Transverse colon (tissue), 4 donors: ENCODE measurements around the gene ZNF346. TPM values are rescaled to one million over a fixed set of nuclear protein-coding genes. Genes with fewer than 3 reads are reported as not detected.

ENCODE experiments used
- DNase-seq: peaks from one replicate; pipeline ENCODE4 v3.0.0-alpha.2; 2019
- H3K27ac ChIP-seq, 4 donors: fragments of 200-600 bp; sonication (generic); 2 replicates each; pipeline ENCODE4 v1.5.1; 2016 to 2018; ENCODE audit warnings: inconsistent platforms in 4 of 4
- H3K27me3 ChIP-seq: fragments of 200-600 bp; sonication (generic); 2 replicates; pipeline ENCODE4 v1.5.1; 2017; ENCODE audit warnings: inconsistent platforms
- H3K36me3 ChIP-seq, 4 donors: fragments of 200-600 bp; sonication (generic); 2 replicates each; pipeline ENCODE4 v1.5.1; 2017 to 2019; ENCODE audit warnings: inconsistent platforms in 4 of 4
- H3K4me1 ChIP-seq, 4 donors: fragments of 200-600 bp; sonication (generic); 2 replicates each; pipeline ENCODE4 v1.5.1; 2017 to 2020; ENCODE audit warnings: inconsistent platforms in 4 of 4
- H3K4me3 ChIP-seq, 4 donors: fragments of 200-600 bp; sonication (generic); 1 replicate in 1 of 4; 2 replicates in 3 of 4; pipeline versions ENCODE4 v1.5.1 to v1.6.1; 2017 to 2019; ENCODE audit warnings: inconsistent platforms in 4 of 4
- H3K9me3 ChIP-seq, 2 donors: fragments of 200-600 bp; sonication (generic); 2 replicates each; pipeline ENCODE4 v1.5.1; 2017 to 2019; ENCODE audit warnings: inconsistent platforms in 2 of 2
- EP300 ChIP-seq: sonication (generic); formaldehyde crosslinking; IDR thresholded peaks from one replicate; pipeline ENCODE4 v1.6.1; 2017; ENCODE audit warnings: antibody characterized with exemption, low read depth
- POLR2A ChIP-seq: fragments of 450-650 bp; IDR thresholded peaks from one replicate; pipeline ENCODE4 v1.6.1; 2016; ENCODE audit warnings: antibody characterized with exemption, mild to moderate bottlenecking, moderate library complexity
- POLR2AphosphoS5 ChIP-seq, 3 donors: sonication (generic); formaldehyde crosslinking; IDR thresholded peaks; one replicate each; pipeline ENCODE4 v1.6.1; 2016; ENCODE audit warnings: antibody characterized with exemption in 3 of 3
- WGBS, 2 donors: methylation state at CpG; one replicate each; pipeline ENCODE4 v1.1.5; 2018; ENCODE audit warnings: low coverage in 1 of 2; 5-methylcytosine and 5-hydroxymethylcytosine counted together
- in situ Hi-C, 4 donors: fragments of 200-750 bp; cut with MboI; loops; one replicate each; pipeline versions ENCODE4 v1.15.0 to v1.15.1; 2017; ENCODE audit warnings: low sequenced_read_pairs in 3 of 4, low pct_ligation_motif_present in 1 of 4, low pct_unique_long_range_greater_than_20kb in 1 of 4
- intact Hi-C: fragments of 100-400 bp; cut with DNase I; formaldehyde crosslinking; loops from one replicate; pipeline ENCODE4 v1.15.1; 2023; ENCODE audit warnings: low total_unique reads
- total RNA-seq, 4 donors: library from RNA; depleted of rRNA; stranded (reverse); fragments of >200 nt; gene quantifications; one replicate each; pipeline ENCODE4 v1.1.0, GENCODE V29; 2016
- TF ChIP-seq, protein P1 (sequence below), 5 experiments: fragments of 200-600 bp in 3 of 5; fragments of 450-650 bp in 2 of 5; sonication (generic) in 3 of 5; IDR thresholded peaks; 1 replicate in 2 of 5; 2 replicates in 3 of 5; pipeline ENCODE4 v1.5.1; 2016 to 2017; ENCODE audit warnings: antibody characterized with exemption in 5 of 5, inconsistent platforms in 3 of 5, mild to moderate bottlenecking in 2 of 5, moderate library complexity in 1 of 5

Gene ZNF346
- total RNA-seq, 4 donors from 2014 or later: 10.1 to 19.5 (median 12.6) TPM

DNA sequence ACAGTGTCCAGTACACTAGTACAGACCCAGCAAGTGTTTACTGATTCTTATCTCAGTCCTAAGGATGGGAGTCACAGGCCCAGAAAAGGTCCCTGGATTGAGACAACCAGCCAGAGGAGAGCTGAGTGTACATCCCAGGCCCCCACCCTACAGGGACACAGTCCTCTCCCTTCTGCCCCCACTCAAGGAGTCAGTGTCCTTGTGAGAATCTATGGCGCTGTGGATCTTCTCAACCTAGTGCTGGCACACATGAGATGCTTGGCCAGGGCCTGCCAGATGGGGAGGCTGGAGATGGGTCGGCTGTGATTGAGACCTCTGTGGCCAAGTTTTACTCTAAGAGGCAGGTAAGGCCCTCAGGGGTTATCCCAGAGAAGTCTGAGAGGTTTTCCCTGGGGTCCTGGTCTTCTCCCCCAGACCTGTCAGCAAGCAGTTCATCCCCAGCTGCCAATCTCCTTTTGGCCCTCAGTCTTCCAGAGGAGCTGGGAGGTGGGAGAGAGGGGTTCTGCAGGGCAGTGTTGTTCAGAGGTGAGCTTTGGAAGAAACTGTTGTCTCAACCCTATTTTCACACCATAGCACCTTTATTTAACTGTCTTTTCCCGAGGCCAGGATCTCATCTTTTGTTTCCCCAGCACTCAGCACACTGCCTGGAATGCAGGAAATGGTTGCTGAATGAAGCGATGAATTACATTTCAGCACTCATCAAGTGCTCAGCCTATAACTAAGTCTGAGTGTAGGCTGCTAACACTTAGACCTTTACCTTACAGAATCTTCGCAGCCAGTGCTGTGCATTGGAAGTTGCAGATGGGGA is 107.9 kb downstream of the ZNF346 start:
- in situ Hi-C loops: loop anchor here in 1 of 4 donors (25.0 kb wide), 1 partner anchor 157 kb away; no protein-coding TSS in a partner anchor
- DNase-seq: no peak
- Histone ChIP-seq H3K27ac (no peak overlapping the region), H3K36me3 (peaks cover 0 to 1% (median 0%) of the 10 kb centered on the region in 4 donors), H3K9me3 (no peaks in the 10 kb centered on the region), H3K27me3 (no peaks in the 10 kb centered on the region), H3K4me1 (peaks cover 8 to 18% (median 9%) of the 10 kb centered on the region in 4 donors), H3K4me3 (no peak overlapping the region)
- WGBS, 2 donors: 80 to 84% methylated on average over 3 to 5 of the region's 5 CpGs
- TF ChIP-seq, protein P1, sequence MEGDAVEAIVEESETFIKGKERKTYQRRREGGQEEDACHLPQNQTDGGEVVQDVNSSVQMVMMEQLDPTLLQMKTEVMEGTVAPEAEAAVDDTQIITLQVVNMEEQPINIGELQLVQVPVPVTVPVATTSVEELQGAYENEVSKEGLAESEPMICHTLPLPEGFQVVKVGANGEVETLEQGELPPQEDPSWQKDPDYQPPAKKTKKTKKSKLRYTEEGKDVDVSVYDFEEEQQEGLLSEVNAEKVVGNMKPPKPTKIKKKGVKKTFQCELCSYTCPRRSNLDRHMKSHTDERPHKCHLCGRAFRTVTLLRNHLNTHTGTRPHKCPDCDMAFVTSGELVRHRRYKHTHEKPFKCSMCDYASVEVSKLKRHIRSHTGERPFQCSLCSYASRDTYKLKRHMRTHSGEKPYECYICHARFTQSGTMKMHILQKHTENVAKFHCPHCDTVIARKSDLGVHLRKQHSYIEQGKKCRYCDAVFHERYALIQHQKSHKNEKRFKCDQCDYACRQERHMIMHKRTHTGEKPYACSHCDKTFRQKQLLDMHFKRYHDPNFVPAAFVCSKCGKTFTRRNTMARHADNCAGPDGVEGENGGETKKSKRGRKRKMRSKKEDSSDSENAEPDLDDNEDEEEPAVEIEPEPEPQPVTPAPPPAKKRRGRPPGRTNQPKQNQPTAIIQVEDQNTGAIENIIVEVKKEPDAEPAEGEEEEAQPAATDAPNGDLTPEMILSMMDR (IDR thresholded peaks at IDR 0.05): no peak
- TF ChIP-seq POLR2AphosphoS5 (IDR thresholded peaks at IDR 0.05): no peak
- no peak for TF ChIP-seq POLR2A
- TF ChIP-seq EP300: no peak
- intact Hi-C loops: no loop called here

Other genes starting within 250 kb of the ZNF346 start
- under 1 TPM in 1 of 4 donors, not detected in 3; 0.32 TPM for gene UNC5A, start 212.1 kb upstream of the ZNF346 start, total RNA-seq
- gene HK3, start 123.3 kb upstream of the ZNF346 start, total RNA-seq: 1 to 10 TPM; 2.6 to 6.0 (median 4.7) TPM
- gene UIMC1, start 15.9 kb upstream of the ZNF346 start, total RNA-seq: 100 to 1,000 TPM in 1 of 4 donors, 10 to 100 TPM in 3; 25.1 to 213 (median 34.6) TPM
- 10 to 100 TPM; 15.3 to 86.2 (median 22.2) TPM for gene FGFR4, start 64.2 kb downstream of the ZNF346 start, total RNA-seq
- gene NSD1, start 111.1 kb downstream of the ZNF346 start, total RNA-seq: 10 to 100 TPM; 32.6 to 84.9 (median 60.7) TPM